ENCODE results near the gene CCL27. TPM values are rescaled to one million over a fixed set of nuclear protein-coding genes. Genes with fewer than 3 reads are reported as not detected.

Gene CCL27
- total RNA-seq, 1 experiment from 2014 or later: not detected

- Histone ChIP-seq H3K9me3 (no peaks in the 10 kb centered on the region), H3K36me3 (no peaks in the 10 kb centered on the region), H3K4me3 (no peak overlapping the region), H3K27me3 (peaks cover 6% of the 10 kb centered on the region)
- no peak for DNase-seq
Observed at GRCh38 chr9:34623374-34624235, 38.9 kb downstream of the CCL27 start.

GRCh38 chr9:34620061-34620994 is 42.1 kb downstream of the CCL27 start, which contains the start of gene DCTN3:
DCTN3 (minus strand) TSS chr9:34620495; CDS start chr9:34620464, 31 bp downstream.
- Histone ChIP-seq H3K36me3 (peaks cover 4% of the 10 kb centered on the region; the same call in 1 of the 2 replicates), H3K27me3 (no peaks in the 10 kb centered on the region), H3K9me3 (no peaks in the 10 kb centered on the region), H3K4me3 (peak within 1 kb of the TSS; percentile 84)
- DNase-seq: peak; percentile 88

GRCh38 chr9:34615132-34615531 is 47.3 kb downstream of the CCL27 start:
- H3K4me3 ChIP-seq: no peak overlapping the region
- DNase-seq: no peak
- peaks cover 4% of the 10 kb centered on the region; the same call in 1 of the 2 replicates for H3K36me3 ChIP-seq
- no peaks in the 10 kb centered on the region for H3K9me3 ChIP-seq
- no peaks in the 10 kb centered on the region for H3K27me3 ChIP-seq

GRCh38 chr9:34612788-34613390 is 49.6 kb downstream of the CCL27 start:
- Histone ChIP-seq H3K36me3 (peaks cover 4% of the 10 kb centered on the region; the same call in 1 of the 2 replicates), H3K4me3 (peak overlapping the region; percentile 71), H3K9me3 (no peaks in the 10 kb centered on the region), H3K27me3 (no peaks in the 10 kb centered on the region)
- peak; percentile 53 for DNase-seq

Other genes starting within 250 kb of the CCL27 start
- 3.1 and 7.7 TPM in 2 replicates for gene FAM219A, start 204.1 kb downstream of the CCL27 start, total RNA-seq (2014; rRNA removed; shearing (Covaris generic); ENCODE audit: low replicate concordance)
- gene DNAI1, start 203.9 kb downstream of the CCL27 start, total RNA-seq (2014; rRNA removed; shearing (Covaris generic); ENCODE audit: low replicate concordance): not detected in 2 replicates
- gene ENHO, start 139.7 kb downstream of the CCL27 start, total RNA-seq (2014; rRNA removed; shearing (Covaris generic); ENCODE audit: low replicate concordance): 0.20 TPM in 1 of 2 replicates, not detected in the other
- gene CNTFR, start 72.9 kb downstream of the CCL27 start, total RNA-seq (2014; rRNA removed; shearing (Covaris generic); ENCODE audit: low replicate concordance): not detected in 2 replicates
- 18.7 and 30.0 TPM in 2 replicates for gene RPP25L, start 50.6 kb downstream of the CCL27 start, total RNA-seq (2014; rRNA removed; shearing (Covaris generic); ENCODE audit: low replicate concordance)
- gene DCTN3, start 42.2 kb downstream of the CCL27 start, total RNA-seq (2014; rRNA removed; shearing (Covaris generic); ENCODE audit: low replicate concordance): 91.0 and 107 TPM in 2 replicates
- 0.16 TPM in 1 of 2 replicates, not detected in the other for gene ARID3C, start 33.6 kb downstream of the CCL27 start, total RNA-seq (2014; rRNA removed; shearing (Covaris generic); ENCODE audit: low replicate concordance)
- 106 and 115 TPM in 2 replicates for gene SIGMAR1, start 24.9 kb downstream of the CCL27 start, total RNA-seq (2014; rRNA removed; shearing (Covaris generic); ENCODE audit: low replicate concordance)
- 8.2 and 9.9 TPM in 2 replicates for gene GALT, start 16.0 kb downstream of the CCL27 start, total RNA-seq (2014; rRNA removed; shearing (Covaris generic); ENCODE audit: low replicate concordance)
- gene IL11RA, start 10.5 kb downstream of the CCL27 start, total RNA-seq (2014; rRNA removed; shearing (Covaris generic); ENCODE audit: low replicate concordance): 10.2 and 16.9 TPM in 2 replicates
- not detected in 2 replicates for gene CCL19, start 28.6 kb upstream of the CCL27 start, total RNA-seq (2014; rRNA removed; shearing (Covaris generic); ENCODE audit: low replicate concordance)
- gene CCL21, start 47.5 kb upstream of the CCL27 start, total RNA-seq (2014; rRNA removed; shearing (Covaris generic); ENCODE audit: low replicate concordance): not detected in 2 replicates